ENCODE results near the gene MOB2. TPM values are rescaled to one million over a fixed set of nuclear protein-coding genes. Genes with fewer than 3 reads are reported as not detected.

MOB2 gene
- total and polyA plus RNA-seq, 2 donors (not counting 1 experiment from before 2014, with no cell fraction given): 13.1 to 30.1 TPM

- H3K4me1 ChIP-seq (ENCODE audit: control insufficient read depth, extremely low read depth, insufficient read depth, low read length): peaks cover 3% of the 10 kb centered on the region
- no peaks in the 10 kb centered on the region for H3K9me3 ChIP-seq (ENCODE audit: control insufficient read depth, insufficient read depth, low read depth, low read length)
- no peak overlapping the region for H3K4me3 ChIP-seq (replicated peaks in 1 of 4; ENCODE audit: control extremely low read depth in 1 of 4, insufficient read depth in 1 of 4, low read depth in 3 of 4, low read length in 4 of 4)
- no peak overlapping the region for H2AFZ ChIP-seq (ENCODE audit: low read length)
- H3K9ac ChIP-seq (ENCODE audit: insufficient read depth, low read length): no peak overlapping the region
- TF ChIP-seq EZH2 (IDR thresholded peaks at IDR 0.05; ENCODE audit: low read length, missing control alignments) (no peak), CTCF (conservative IDR thresholded peaks at IDR 0.05 in 1 of 2, IDR thresholded peaks at IDR 0.05 in 1 of 2; ENCODE audit: low read depth in 1 of 2, low read length in 2 of 2) (no peak)
- no peak overlapping the region for H3K27ac ChIP-seq (ENCODE audit: insufficient read depth, low read length)
- peaks cover 47% of the 10 kb centered on the region for H3K79me2 ChIP-seq (ENCODE audit: control insufficient read depth, insufficient read depth, low read length)
- no peak overlapping the region for H3K4me2 ChIP-seq (ENCODE audit: extremely low read depth, insufficient read depth, low read length)
- peaks cover 4% of the 10 kb centered on the region for H3K27me3 ChIP-seq (ENCODE audit: control insufficient read depth, insufficient read depth, low read length)
- H4K20me1 ChIP-seq (ENCODE audit: control insufficient read depth, extremely low read depth, insufficient read depth, low read length): peaks cover 2% of the 10 kb centered on the region
- peaks cover 1% of the 10 kb centered on the region for H3K36me3 ChIP-seq (ENCODE audit: control insufficient read depth, insufficient read depth, low read length)
- no peak for DNase-seq (ENCODE audit: low read depth in 2 of 2)
Measured at GRCh38 chr11:1533342-1533725, 46.8 kb upstream of the MOB2 start.

- H3K79me2 ChIP-seq (ENCODE audit: control insufficient read depth, insufficient read depth, low read length): peaks cover 50% of the 10 kb centered on the region
- peaks cover 2% of the 10 kb centered on the region for H4K20me1 ChIP-seq (ENCODE audit: control insufficient read depth, extremely low read depth, insufficient read depth, low read length)
- no peaks in the 10 kb centered on the region for H3K9me3 ChIP-seq (ENCODE audit: control insufficient read depth, insufficient read depth, low read depth, low read length)
- no peak overlapping the region for H3K9ac ChIP-seq (ENCODE audit: insufficient read depth, low read length)
- H3K36me3 ChIP-seq (ENCODE audit: control insufficient read depth, insufficient read depth, low read length): peaks cover 1% of the 10 kb centered on the region
- peaks cover 3% of the 10 kb centered on the region for H3K4me1 ChIP-seq (ENCODE audit: control insufficient read depth, extremely low read depth, insufficient read depth, low read length)
- TF ChIP-seq EZH2 (IDR thresholded peaks at IDR 0.05; ENCODE audit: low read length, missing control alignments) (no peak), CTCF (conservative IDR thresholded peaks at IDR 0.05 in 1 of 2, IDR thresholded peaks at IDR 0.05 in 1 of 2; ENCODE audit: low read depth in 1 of 2, low read length in 2 of 2) (no peak)
- no peak overlapping the region for H3K4me3 ChIP-seq (replicated peaks in 1 of 4; ENCODE audit: control extremely low read depth in 1 of 4, insufficient read depth in 1 of 4, low read depth in 3 of 4, low read length in 4 of 4)
- DNase-seq (ENCODE audit: low read depth in 2 of 2): peak in 1 of 2 donors; percentile 83
- H2AFZ ChIP-seq (ENCODE audit: low read length): no peak overlapping the region
- H3K4me2 ChIP-seq (ENCODE audit: extremely low read depth, insufficient read depth, low read length): peak overlapping the region; percentile 17
- H3K27ac ChIP-seq (ENCODE audit: insufficient read depth, low read length): no peak overlapping the region
- peaks cover 2% of the 10 kb centered on the region for H3K27me3 ChIP-seq (ENCODE audit: control insufficient read depth, insufficient read depth, low read length)
Measured at GRCh38 chr11:1532606-1533341, 46.2 kb upstream of the MOB2 start.

- H3K27me3 ChIP-seq (ENCODE audit: control insufficient read depth, insufficient read depth, low read length): no peaks in the 10 kb centered on the region
- no peak overlapping the region for H3K27ac ChIP-seq (ENCODE audit: insufficient read depth, low read length)
- DNase-seq (ENCODE audit: low read depth in 2 of 2): peak in 1 of 2 donors; percentile 77
- H4K20me1 ChIP-seq (ENCODE audit: control insufficient read depth, extremely low read depth, insufficient read depth, low read length): peaks cover 2% of the 10 kb centered on the region
- no peaks in the 10 kb centered on the region for H3K9me3 ChIP-seq (ENCODE audit: control insufficient read depth, insufficient read depth, low read depth, low read length)
- no peak for TF ChIP-seq EZH2 (IDR thresholded peaks at IDR 0.05; ENCODE audit: low read length, missing control alignments)
- H3K4me1 ChIP-seq (ENCODE audit: control insufficient read depth, extremely low read depth, insufficient read depth, low read length): peaks cover 3% of the 10 kb centered on the region
- H3K9ac ChIP-seq (ENCODE audit: insufficient read depth, low read length): no peak overlapping the region
- H3K79me2 ChIP-seq (ENCODE audit: control insufficient read depth, insufficient read depth, low read length): peaks cover 46% of the 10 kb centered on the region
- peak overlapping the region; percentile 17 for H3K4me2 ChIP-seq (ENCODE audit: extremely low read depth, insufficient read depth, low read length)
- H3K4me3 ChIP-seq (replicated peaks in 1 of 4; ENCODE audit: control extremely low read depth in 1 of 4, insufficient read depth in 1 of 4, low read depth in 3 of 4, low read length in 4 of 4): peak overlapping the region in 1 of 4 experiments; percentile 0
- H3K36me3 ChIP-seq (ENCODE audit: control insufficient read depth, insufficient read depth, low read length): peaks cover 1% of the 10 kb centered on the region
- H2AFZ ChIP-seq (ENCODE audit: low read length): no peak overlapping the region
Measured at GRCh38 chr11:1532014-1532586, 45.5 kb upstream of the MOB2 start.
